Parathyroid adenoma (tissue), 2 donors: Measurements from ENCODE around the gene FHOD3.

Experiments used
- H2AFZ ChIP-seq: fragments of 300-600 bp; sonication (generic); one replicate; pipeline ENCODE4 v1.7.0; 2017; ENCODE audit warnings: antibody characterized with exemption, mild to moderate bottlenecking
- H3K27ac ChIP-seq: fragments of 300-600 bp; sonication (generic); one replicate; pipeline ENCODE4 v1.7.0; 2017
- H3K27me3 ChIP-seq: fragments of 300-600 bp; sonication (generic); one replicate; pipeline ENCODE4 v1.7.0; 2017; ENCODE audit warnings: low read length; ENCODE audit not compliant: control insufficient read depth, insufficient read depth
- H3K36me3 ChIP-seq: fragments of 300-600 bp; sonication (generic); one replicate; pipeline ENCODE4 v1.7.0; 2017; ENCODE audit warnings: low read length; ENCODE audit not compliant: control insufficient read depth, insufficient read depth
- H3K4me1 ChIP-seq: fragments of 300-600 bp; sonication (generic); one replicate; pipeline ENCODE4 v1.7.0; 2017; ENCODE audit warnings: control low read depth
- H3K4me2 ChIP-seq: fragments of 300-600 bp; sonication (generic); one replicate; pipeline ENCODE4 v1.7.0; 2017; ENCODE audit warnings: low read length
- H3K4me3 ChIP-seq: fragments of 300-600 bp; sonication (generic); one replicate; pipeline ENCODE4 v1.7.0; 2017; ENCODE audit warnings: low read depth, low read length
- H3K79me2 ChIP-seq: fragments of 300-600 bp; sonication (generic); one replicate; pipeline ENCODE4 v1.7.0; 2017; ENCODE audit warnings: control low read depth
- H3K9ac ChIP-seq: fragments of 300-600 bp; sonication (generic); one replicate; pipeline ENCODE4 v1.7.0; 2017; ENCODE audit warnings: mild to moderate bottlenecking
- H3K9me3 ChIP-seq: fragments of 300-600 bp; sonication (generic); one replicate; pipeline ENCODE4 v1.7.0; 2017; ENCODE audit warnings: low read length; ENCODE audit not compliant: control insufficient read depth
- CTCF ChIP-seq: fragments of 300-600 bp; sonication (generic); IDR thresholded peaks from one replicate; pipeline ENCODE4 v1.7.0; 2017; ENCODE audit warnings: antibody characterized with exemption, mild to moderate bottlenecking
- donor health status: primary hyperparathyroidism.

The FHOD3 gene

GRCh38 chr18:36297417-36298125 lies at the start of gene FHOD3:
Gene FHOD3, plus strand, starts transcription at chr18:36297713. Its CDS starts 123 bp downstream, at chr18:36297836.
- Histone ChIP-seq H3K9me3 (no peaks in the 10 kb centered on the region), H3K4me2 (peak within 1 kb of the TSS; percentile 87), H3K27ac (peak within 1 kb of the TSS; percentile 52), H3K4me3 (peak within 1 kb of the TSS; percentile 51), H3K36me3 (no peaks in the 10 kb centered on the region), H3K9ac (peak within 1 kb of the TSS; percentile 56), H3K79me2 (no peaks in the 10 kb centered on the region), H3K27me3 (no peaks in the 10 kb centered on the region), H2AFZ (peak within 1 kb of the TSS; percentile 98), H3K4me1 (peaks cover 6% of the 10 kb centered on the region)
- no peak for TF ChIP-seq CTCF

- no peak overlapping the region for H3K27ac ChIP-seq
- no peaks in the 10 kb centered on the region for H3K36me3 ChIP-seq
- no peak overlapping the region for H3K4me2 ChIP-seq
- H3K9ac ChIP-seq: no peak overlapping the region
- no peaks in the 10 kb centered on the region for H3K27me3 ChIP-seq
- no peaks in the 10 kb centered on the region for H3K9me3 ChIP-seq
- peaks cover 6% of the 10 kb centered on the region for H3K4me1 ChIP-seq
- no peaks in the 10 kb centered on the region for H3K79me2 ChIP-seq
- H3K4me3 ChIP-seq: no peak overlapping the region
- no peak for TF ChIP-seq CTCF
- peak overlapping the region; percentile 15 for H2AFZ ChIP-seq
Measured at GRCh38 chr18:36249392-36249791, 48.1 kb upstream of the FHOD3 start.

DNA sequence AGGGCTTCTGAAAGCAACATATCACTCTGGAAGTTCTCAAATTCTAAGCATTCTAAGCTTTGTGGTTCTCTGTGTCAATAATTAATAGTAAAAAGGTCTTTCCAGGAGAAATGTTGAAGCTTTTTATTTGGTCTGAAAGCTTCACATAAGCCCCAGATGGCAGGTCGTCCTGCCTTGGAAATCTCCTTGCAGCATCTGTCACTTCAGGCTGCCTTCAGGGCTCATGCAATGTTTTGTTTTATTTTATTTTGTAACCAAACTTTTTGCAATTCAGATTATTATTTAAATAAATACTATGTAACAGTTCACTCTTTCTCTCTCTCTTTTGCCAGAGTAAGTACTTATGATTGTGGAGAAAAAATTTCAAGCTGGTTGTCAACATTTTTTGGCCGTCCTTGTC lies 46.7 kb upstream of the FHOD3 start:
- no peaks in the 10 kb centered on the region for H3K9me3 ChIP-seq
- H2AFZ ChIP-seq: no peak overlapping the region
- H3K4me3 ChIP-seq: no peak overlapping the region
- no peak overlapping the region for H3K9ac ChIP-seq
- H3K4me1 ChIP-seq: peaks cover 6% of the 10 kb centered on the region
- TF ChIP-seq CTCF: no peak
- H3K36me3 ChIP-seq: no peaks in the 10 kb centered on the region
- H3K79me2 ChIP-seq: no peaks in the 10 kb centered on the region
- no peak overlapping the region for H3K4me2 ChIP-seq
- H3K27me3 ChIP-seq: no peaks in the 10 kb centered on the region
- H3K27ac ChIP-seq: no peak overlapping the region

- Histone ChIP-seq H3K4me1 (no peaks in the 10 kb centered on the region), H3K79me2 (no peaks in the 10 kb centered on the region), H3K9me3 (no peaks in the 10 kb centered on the region), H2AFZ (no peak overlapping the region), H3K4me3 (no peak overlapping the region), H3K36me3 (no peaks in the 10 kb centered on the region), H3K27me3 (no peaks in the 10 kb centered on the region), H3K9ac (no peak overlapping the region), H3K27ac (no peak overlapping the region), H3K4me2 (no peak overlapping the region)
- TF ChIP-seq CTCF: no peak
Measured at GRCh38 chr18:36255072-36255698, 42.3 kb upstream of the FHOD3 start.

GRCh38 chr18:36256094-36256493 lies 41.4 kb upstream of the FHOD3 start:
- TF ChIP-seq CTCF: no peak
- no peak overlapping the region for H3K4me3 ChIP-seq
- H3K79me2 ChIP-seq: no peaks in the 10 kb centered on the region
- no peak overlapping the region for H3K4me2 ChIP-seq
- no peak overlapping the region for H2AFZ ChIP-seq
- H3K4me1 ChIP-seq: no peaks in the 10 kb centered on the region
- no peak overlapping the region for H3K9ac ChIP-seq
- H3K9me3 ChIP-seq: no peaks in the 10 kb centered on the region
- no peak overlapping the region for H3K27ac ChIP-seq
- H3K36me3 ChIP-seq: no peaks in the 10 kb centered on the region
- H3K27me3 ChIP-seq: no peaks in the 10 kb centered on the region
